HG02970 (cell line): ENCODE results near the gene WFIKKN1.

ENCODE experiments used
- ATAC-seq: cut with Tn5 transposase; IDR thresholded peaks from one replicate; pipeline ENCODE4 v1.9.1; 2021; ENCODE audit warnings: mild to moderate bottlenecking, moderate library complexity, moderate number of reproducible peaks; ENCODE audit not compliant: unreplicated experiment, low FRiP score

WFIKKN1 gene

DNA sequence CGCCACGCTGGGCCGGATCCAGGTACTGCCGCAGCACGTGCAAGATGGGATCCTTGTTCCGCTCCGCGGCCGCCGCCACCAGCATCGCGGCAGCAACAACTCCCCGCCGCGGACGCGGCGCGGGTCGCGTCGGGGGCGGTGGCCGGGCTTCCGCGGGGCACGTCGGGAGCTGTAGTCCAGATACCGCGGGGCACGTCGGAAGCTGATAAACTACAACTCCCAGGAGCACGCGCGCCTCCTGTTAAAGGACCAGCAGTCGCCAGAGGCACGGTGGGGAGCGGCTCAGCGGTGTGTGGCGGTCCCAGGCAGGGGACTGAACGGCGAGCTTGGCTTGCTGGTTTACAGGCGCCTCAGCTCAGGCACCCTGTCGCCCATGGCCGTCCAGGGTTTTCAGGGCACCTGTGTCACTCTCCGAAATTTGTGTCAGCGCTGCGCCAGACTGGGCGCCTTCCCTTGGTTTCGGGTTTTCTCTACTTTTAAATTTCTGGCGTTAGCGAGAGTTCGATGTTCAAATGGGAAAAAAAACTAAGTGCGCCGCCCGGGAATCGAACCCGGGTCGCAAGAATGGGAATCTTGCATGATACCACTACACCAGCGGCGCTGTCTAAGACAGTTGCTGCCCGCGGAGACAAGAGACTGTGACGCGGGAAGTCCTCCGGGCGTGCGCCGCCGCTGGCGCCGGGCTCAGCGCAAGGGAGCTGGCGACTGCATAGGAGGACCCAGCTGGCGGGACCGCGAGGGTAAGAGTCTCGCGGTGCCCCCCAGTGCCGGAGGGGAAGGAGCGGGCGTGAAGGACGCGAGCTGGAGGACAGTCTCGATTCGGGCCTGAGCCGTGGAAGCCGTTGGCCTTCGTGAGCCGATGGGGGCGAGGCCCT is 5.7 kb downstream of the WFIKKN1 start, which contains the start of gene METTL26:
METTL26 (minus strand) TSS at position 100 of the 875 bp plus-strand sequence; CDS start at position 85, 15 bp downstream.
- peak; percentile 64 for ATAC-seq

DNA sequence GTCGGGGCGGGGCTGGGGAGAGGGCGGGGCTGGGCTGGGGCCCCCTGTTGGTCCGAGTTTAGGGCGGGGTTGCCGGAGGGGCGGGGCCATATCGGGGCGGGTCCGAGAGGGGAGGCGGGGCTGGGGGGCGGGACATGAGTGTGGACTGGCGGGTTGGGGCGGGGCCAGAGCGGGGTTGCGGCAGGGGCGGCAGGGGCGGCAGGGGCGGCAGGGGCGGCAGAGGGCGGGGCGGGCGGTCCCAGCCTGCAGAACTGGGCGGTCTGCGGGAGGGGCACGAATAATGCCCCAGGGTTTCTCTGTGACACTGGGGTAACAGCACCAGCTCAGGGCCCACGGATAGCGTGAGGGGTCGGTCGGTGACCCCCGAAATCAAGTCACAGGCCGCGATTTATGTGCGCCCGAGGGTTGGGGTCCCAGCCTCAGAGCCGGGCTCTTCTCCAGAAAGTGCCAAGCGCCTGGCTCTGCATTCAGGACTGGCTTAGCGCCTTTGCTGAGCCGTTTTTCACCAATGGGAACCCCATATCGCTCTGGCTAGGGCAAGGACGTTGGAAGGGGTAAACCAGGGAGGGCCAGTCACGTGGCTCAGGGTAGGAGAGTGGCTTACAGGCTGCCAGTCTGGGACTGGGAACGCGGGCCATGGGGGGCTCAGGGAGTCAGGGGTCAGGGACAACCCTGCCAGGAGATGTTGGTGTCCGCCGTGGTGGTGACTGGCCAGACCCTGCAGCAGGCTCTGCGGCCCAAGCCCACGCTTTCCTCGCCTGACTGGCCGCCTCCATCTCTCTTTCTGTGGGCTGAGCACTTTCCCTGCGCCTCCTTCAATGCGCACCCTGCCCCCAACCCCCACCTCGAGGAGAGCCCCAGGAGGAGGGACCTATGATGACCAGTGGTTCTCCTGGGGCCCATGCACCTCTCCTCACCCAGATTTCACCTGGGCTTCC is 6.6 kb downstream of the WFIKKN1 start:
- ATAC-seq, result no peak

DNA sequence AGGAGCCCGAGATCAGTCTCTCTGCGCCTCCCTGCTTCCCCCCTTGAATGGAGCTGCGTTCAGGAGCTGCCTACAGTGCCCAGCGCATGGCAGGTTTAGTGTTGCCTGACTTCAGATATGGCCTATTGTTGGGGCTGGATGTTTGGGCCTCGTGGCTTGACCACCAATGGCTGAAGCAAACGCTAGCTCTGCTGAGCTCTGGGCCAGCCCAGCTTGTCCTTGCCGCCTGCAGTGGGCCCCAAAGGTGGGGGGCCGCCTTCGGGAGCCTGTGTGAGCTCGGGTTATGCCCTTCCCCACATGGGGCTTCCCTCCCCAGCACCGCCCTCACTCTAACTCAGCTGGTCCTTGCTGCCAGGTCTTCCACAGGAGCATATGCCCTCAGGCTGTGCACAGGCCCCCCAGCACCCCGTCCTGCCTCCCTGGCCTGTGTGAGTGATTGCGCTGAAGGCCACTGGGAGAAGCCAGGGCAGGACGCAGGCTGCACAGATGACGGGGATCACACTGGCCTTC is 7.3 kb downstream of the WFIKKN1 start:
- ATAC-seq, result no peak

DNA sequence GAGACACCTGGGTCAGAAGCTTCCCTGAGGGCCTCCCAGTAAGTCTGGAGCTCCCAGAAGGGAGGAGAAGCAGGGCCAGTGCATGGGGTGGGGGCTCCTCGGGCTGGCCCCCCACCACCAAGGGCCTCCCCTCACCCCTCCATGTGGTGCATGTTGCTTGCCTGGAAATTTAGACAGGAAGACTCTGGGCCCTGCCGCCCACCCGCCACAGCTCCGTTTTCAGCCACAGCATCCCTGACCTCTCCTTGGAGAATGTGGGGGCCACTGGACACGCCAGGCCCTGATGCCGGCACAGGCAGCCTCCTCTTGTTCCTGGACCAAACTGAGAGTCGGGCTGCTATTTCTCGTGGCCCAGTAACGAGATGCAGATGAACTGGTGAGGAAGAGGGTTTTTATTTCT is 8.1 kb downstream of the WFIKKN1 start:
- ATAC-seq, result no peak

DNA sequence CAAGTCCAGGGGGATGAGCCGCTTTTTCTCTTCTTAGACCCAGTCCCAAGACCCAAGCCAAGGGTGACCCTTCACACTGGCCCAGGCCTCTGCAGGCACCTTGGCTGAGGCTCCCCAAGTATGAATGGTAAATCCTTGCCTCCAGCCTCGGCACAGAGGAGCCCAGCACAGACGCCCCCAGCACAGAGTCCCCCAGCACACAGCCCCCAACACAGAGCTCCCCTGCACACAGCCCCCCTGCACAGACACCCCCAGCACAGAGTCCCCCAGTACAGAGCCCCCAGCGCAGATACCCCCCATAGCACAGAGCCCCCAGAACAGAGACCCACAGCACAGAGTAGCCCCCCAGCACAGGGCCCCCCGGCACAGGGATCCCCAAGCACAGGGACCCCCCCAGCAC is 9.8 kb downstream of the WFIKKN1 start:
- ATAC-seq, result no peak

DNA sequence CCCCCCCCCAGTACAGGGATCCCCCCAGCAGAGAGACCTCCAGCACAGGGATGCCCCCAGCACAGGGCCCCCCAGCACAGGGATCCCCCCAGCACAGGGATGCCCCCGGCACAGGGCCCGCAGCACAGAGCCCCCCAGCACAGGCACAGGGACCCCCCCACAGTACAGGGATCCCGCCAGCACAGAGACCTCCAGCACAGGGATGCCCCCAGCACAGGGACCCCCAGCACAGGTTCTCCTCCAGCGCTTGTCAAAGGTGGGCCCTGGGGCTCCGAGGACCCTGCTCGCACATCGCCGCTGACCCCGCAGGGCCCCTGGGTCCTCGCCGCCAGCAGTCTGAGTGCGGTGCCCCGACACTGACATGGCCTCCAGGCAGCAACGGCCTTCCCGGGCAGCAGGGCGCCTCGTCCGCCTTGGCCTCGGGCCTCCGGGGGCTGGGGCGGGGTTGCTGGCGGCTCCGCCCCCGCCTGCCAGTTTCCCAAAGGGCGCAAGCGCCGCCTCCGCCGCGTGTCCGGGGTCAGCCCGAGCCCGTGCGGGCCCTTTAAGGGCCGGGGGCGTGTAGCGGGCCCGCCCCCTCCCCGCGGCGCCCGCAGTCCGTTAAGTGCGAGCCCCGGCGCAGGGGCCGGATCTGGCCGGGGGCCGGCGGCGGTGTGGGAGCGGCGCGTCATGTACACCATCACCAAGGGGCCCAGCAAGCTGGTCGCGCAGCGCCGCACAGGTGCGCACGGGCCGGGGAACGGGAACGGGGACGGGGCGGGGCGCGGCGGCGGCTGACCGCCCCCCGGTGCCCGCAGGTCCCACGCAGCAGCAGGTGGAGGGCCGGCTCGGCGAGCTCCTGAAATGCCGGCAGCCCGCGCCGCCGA is 10.8 kb downstream of the WFIKKN1 start, which contains the start of gene MCRIP2:
MCRIP2 (plus strand) TSS at position 503 of the 863 bp plus-strand sequence; CDS start at position 667, 164 bp downstream.
- peak; percentile 48 for ATAC-seq

DNA sequence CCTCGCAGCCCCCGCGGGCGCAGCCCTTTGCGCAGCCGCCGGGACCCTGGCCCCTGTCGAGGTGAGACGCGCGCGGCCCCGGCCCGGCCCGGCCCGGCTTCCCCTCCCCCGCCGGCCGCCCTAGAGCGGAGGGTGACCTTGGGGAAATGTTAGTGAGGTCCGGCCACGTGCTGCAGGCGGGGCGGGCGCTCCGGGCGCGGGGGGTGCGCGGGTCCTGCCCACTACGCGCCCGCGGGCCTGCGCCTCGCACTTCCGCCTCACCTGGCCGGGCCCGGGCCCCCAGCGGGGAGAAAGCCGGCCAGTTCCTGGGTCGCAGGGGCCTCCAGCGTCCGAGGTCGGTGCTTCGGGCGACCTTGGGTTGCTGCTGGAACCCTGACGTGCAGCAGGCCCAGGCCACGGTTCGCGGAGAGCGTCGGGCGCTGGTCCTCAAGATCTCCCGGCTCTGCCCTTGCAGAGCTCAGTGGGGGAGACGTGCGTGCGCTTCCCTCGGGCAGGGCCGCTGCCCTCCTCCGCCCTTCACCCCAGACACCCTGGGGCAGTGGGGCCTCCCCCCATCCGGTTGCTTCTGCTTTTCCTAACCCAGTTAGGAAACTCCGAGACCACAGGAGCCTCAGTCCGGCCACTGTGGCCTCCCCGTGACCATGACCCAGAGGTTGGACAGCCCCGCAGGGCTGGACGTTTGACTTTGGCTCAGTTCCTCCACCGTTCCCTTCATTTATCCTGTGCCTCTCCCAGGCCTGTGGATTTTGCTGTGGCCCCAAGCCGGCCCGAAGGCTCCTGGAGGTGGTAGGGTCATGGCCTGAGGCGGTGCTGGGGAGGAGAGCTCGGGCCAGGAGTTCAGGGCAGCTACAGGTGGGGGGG is 11.6 kb downstream of the WFIKKN1 start:
- peak; percentile 38 for ATAC-seq

DNA sequence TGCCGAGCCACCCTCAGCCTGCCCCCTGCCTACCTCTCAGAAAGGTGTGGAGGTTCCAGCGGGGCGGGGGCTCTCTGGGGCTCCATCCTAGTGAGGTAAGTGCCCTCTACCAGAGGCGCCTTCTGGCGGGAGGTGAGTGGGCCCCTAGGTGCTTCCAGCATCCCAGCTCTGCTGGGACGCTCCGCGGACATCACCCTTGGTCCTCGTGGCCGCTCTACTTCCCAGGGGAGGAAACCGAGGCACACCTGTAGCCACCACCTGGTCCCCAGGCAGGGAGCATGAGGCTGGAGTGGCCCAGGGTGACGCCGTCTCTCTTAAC is 12.2 kb downstream of the WFIKKN1 start:
- ATAC-seq, result no peak

DNA sequence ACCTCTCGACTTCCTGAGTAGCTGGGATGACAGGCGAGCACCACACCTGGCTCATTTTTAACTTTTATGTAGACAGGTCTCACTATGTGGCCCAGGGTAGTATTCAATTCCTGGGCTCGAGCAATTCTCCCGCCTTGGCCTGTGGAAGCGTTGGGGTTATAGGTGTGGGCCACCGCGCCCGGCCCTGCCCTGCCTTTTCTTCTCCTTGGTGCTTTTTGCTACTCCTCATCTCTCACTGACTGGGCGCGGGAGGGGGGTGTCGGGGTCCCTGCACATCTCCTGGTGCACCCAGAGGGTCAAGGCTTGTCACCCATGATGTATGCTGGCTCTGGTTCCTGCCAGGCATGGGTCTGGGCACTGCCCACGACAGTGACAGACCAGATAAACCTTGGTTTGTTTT is 13.8 kb downstream of the WFIKKN1 start:
- no peak for ATAC-seq

DNA sequence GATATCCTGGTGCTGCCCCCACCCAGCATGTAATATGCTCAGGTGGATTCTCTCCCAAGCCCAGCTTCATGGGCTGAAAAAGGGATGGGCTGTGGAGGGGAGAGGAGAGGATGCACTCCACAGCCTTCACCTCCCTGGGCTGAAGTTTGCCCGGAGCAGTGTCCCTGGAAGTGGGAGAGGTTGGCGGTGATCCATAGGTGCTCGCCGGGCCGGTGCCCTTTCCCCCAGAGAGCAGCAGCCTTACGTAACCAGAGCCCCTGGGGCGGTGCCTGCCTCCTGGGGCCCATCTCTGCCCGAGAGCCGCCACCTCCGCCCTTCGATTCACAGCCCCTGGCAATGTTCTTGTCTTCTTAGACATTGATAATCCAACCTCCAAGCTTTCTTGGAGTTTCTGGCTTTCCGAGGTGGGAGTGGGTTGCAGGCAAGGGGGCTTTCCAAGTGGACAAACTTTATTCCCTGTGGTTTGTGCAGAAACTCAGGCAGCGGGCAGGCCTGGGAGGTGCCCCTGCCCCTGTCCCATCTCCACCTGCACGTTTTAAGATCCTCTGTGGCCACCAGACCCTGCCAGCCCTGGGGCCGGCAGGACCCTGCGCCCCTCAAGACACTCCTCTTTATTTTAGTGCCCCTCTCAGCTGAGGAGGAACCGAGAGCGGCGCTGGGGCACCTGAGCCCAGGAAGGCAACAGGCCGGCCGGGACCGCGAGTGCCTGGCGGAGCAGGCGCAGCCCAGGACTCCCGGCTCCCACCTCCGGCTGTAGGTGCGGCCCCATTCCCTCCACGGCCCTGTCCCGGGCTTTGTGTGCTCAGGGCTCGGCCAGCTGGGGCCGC is 15.3 kb downstream of the WFIKKN1 start:
- no peak for ATAC-seq

DNA sequence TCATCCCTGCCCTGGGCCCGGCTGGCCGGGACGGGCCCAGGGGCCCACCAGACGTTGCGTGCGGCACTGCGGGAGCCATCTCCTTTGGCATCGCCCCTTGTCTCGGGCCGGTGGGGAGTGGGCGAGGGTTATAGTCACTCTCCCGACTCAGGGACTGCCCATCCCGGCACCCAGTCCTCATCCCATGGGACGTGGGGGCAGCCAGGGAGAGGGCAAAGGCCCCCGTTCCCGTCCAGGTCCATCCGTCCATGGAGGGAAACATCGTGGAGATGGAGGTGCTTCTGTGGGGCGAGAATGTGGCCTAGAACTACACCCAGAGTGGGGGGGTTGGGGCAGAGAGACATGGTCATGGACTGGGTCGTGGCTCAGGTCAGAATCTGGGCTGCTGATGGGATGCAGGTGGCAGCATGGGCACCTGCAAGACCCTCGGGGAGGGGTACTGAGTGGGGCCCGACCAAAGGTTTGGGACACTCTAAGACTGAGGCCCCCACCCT is 15.9 kb downstream of the WFIKKN1 start:
- no peak for ATAC-seq

DNA sequence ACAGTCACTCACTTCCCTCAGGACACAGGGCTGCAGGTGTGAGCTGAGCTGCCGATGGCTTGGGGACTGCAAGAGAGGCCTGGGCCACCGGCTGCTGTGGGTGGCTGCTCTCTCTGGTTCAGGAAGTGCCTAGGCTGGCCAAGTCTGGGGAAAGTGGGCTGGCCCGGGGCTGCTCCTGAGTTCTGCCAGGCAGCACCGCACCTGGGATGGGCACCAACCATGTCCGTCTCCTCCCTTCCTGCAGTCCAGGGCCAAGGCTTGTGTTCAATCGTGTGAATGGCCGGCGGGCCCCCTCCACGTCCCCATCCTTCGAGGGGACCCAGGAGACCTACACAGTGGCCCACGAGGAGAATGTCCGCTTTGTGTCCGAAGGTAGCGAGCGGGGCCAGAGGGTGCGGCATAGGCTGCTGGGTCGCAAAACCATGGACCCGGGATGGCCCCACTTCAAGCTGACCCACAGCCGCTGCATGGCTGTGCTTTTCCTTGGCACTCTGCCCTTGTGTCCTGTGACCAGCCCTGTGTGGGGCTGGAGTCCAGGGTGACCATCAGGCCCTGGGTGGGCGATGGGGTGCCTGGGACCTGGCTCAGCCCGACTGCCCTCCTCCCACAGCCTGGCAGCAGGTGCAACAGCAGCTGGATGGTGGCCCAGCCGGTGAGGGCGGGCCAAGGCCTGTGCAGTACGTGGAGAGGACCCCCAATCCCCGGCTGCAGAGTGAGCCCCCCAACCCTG is 16.6 kb downstream of the WFIKKN1 start:
- no peak for ATAC-seq

DNA sequence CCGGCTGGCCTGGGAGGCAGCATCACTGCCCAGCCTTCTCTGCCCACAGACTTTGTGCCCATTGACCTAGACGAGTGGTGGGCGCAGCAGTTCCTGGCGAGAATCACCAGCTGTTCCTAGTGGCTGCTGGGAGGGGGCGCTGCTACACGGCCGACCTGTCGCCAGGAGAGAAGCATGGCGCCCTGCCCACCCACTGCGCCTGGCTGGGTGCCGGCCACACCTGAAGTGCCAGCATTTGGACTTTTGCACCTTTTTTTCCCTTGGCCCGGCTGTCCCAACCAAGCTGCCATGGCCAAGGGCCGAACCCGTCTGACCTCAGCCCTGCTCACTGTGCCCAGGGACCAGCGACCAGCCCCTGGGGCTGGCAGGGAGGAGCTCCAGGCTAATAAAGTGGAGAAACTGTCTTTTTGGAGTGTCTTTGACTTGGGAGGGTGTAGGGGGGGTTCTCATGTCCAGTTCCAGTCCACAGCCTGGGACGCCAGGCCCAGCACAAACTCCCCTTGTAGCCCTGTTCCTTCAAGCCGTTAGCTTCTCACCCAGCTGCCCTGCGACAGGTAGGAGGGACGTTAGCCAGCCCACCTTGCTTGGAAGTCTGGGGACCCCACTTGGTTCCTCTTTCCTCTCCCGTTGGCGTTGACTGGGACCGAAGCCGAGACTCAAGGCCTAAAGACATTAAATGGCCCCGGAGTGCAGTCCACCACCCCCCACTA is 17.4 kb downstream of the WFIKKN1 start:
- ATAC-seq, result no peak

DNA sequence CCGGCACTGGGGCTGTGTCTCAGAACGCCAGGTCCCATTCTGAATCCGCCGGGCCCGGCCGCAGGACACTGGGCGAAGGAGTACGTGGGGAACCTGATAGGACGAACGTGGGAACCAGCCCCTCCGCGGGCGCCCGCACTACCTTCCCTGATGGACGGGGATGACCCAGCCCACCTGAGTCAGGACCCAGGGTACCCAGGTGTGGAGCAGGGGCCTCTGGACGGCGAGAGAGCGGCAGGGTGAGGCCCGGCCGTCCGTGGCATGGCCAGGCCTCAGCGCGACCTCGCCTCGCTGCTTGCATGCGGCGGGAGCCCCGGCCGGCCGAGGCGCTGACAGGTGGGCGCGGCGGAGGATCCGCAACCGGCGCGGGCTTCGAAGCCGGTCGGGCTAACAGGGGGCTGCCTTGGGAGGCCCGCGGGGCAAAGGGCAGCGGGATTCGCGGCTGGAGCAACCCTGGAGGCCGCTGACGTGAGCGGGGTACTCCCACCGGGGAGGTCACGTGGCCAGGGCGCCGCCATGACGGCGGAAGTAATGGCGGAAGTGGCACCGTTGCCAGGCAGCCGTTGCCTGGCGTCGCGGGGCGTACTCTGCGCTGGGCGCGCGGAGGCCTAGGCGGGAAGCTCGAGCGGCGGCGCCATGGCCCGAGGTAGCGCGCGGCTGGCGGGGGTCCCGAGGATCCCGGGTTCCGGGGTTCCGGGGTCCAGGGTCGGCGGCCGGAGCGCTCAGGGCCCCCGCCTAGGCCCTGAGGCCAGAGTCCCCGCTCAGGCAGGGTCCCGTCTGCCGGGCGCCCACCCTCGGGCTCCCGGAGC is 18.2 kb downstream of the WFIKKN1 start, which contains the start of gene WDR90:
WDR90 (plus strand) TSS at position 585 of the 809 bp plus-strand sequence; CDS start at position 637, 52 bp downstream.
- ATAC-seq, result peak; percentile 73

DNA sequence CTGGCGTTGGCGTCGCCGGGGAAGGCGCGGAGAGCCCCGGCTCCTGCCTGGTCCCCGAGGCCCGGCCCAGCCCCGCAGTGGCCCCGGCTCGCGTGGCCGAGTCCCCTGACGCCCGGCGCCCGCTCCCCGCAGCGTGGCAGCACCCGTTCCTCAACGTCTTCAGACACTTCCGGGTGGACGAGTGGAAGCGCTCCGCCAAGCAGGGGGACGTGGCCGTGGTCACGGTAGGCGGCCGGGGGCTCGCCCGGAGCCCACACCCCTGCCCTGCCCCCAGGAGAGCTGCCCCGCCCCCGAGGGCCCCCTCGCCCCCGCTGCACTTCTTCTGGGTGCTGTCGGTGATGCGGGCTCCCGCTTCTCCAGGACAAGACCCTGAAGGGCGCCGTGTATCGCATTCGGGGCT is 18.8 kb downstream of the WFIKKN1 start:
- ATAC-seq, result peak; percentile 6

DNA sequence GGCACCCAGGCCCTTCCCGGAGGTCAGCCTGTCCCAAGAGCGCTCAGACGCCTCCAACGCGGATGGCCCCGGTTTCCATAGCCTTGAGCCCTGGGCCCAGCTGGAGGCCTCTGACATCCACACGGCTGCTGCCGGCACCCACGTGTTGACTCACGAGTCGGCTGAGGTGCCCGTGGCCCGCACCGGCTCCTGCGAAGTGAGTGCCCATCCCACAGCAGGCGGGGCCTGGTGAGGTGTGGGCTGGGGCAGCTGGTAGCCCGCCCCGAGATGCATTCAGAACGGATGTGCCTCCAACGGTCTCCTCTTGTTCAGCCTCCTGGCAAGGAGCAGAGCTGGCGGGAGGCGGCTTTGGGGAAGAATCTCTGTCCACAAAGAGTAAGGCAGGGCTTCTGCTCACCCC is 21.1 kb downstream of the WFIKKN1 start:
- ATAC-seq, result no peak
